B cell (primary cell): Measurements from ENCODE around the gene NTRK3. TPM values are rescaled to one million over a fixed set of nuclear protein-coding genes. Genes with fewer than 3 reads are reported as not detected.

Experiments
- ATAC-seq: fragments of 200-7000 bp; cut with Tn5 transposase; one replicate; pipeline ENCODE4 v1.10.0; 2021; ENCODE audit warnings: low read depth, mild to moderate bottlenecking, moderate number of reproducible peaks, moderate library complexity
- CTCF ChIA-PET: fragments of 350-600 bp; sonication (Branson Sonifier 250); formaldehyde crosslinking; loops from one replicate; lab custom pipeline; 2021; ENCODE audit warnings: antibody characterized with exemption, inconsistent platforms; lab: Charles Lee
- POLR2A ChIA-PET: fragments of 350-600 bp; sonication (Branson Sonifier 250); formaldehyde crosslinking; loops from one replicate; lab custom pipeline; 2021; ENCODE audit warnings: antibody characterized with exemption; lab: Charles Lee
- DNase-seq: peaks from one replicate; pipeline ENCODE4 v3.0.0; 2013
- H2AFZ ChIP-seq: 2 replicates; pipeline ENCODE4 v1.6.1; 2012; ENCODE audit warnings: mild to moderate bottlenecking, low read depth, low read length; ENCODE audit not compliant: insufficient read depth, poor library complexity, severe bottlenecking
- H3K27ac ChIP-seq, 2 donors: 1 replicate in 1 of 2; 2 replicates in 1 of 2; pipeline ENCODE4 v1.5.1; 2012 to 2013; ENCODE audit warnings: low read length in 2 of 2, mild to moderate bottlenecking in 2 of 2, moderate library complexity in 1 of 2
- H3K27me3 ChIP-seq, 4 experiments: fragments of 200-600 bp in 1 of 4; sonication (generic) in 1 of 4; replicated peaks in 1 of 4; 1 replicate in 2 of 4; 2 replicates in 2 of 4; pipeline versions ENCODE4 v1.6.1 to v1.7.0; 2013 to 2016; ENCODE audit warnings: low read length in 3 of 4, mild to moderate bottlenecking in 2 of 4, mixed read lengths in 1 of 4, moderate library complexity in 1 of 4; ENCODE audit not compliant: insufficient read depth in 4 of 4, control insufficient read depth in 3 of 4; ENCODE audit errors: control extremely low read depth in 1 of 4
- H3K36me3 ChIP-seq, 2 experiments: replicated peaks in 1 of 2; 1 replicate in 1 of 2; 2 replicates in 1 of 2; pipeline versions ENCODE4 v1.6.1 to v1.7.1; 2013; ENCODE audit warnings: low read length in 1 of 2; ENCODE audit not compliant: insufficient read depth in 2 of 2, control insufficient read depth in 1 of 2; ENCODE audit errors: control extremely low read depth in 1 of 2, extremely low read depth in 1 of 2
- H3K4me1 ChIP-seq, 2 donors: fragments of 200-600 bp in 1 of 2; sonication (generic) in 1 of 2; 1 replicate in 1 of 2; 2 replicates in 1 of 2; pipeline versions ENCODE4 v1.5.1 to v1.6.1; 2013 to 2017; ENCODE audit warnings: low read length in 2 of 2; ENCODE audit not compliant: control insufficient read depth in 2 of 2, insufficient read depth in 2 of 2
- H3K4me2 ChIP-seq: replicated peaks from 2 replicates; pipeline ENCODE3; 2012; ENCODE audit warnings: mild to moderate bottlenecking, low read depth, low read length; ENCODE audit not compliant: poor library complexity, severe bottlenecking
- H3K4me3 ChIP-seq, 5 experiments: fragments of 200-600 bp in 1 of 5; sonication (generic) in 1 of 5; 1 replicate in 3 of 5; 2 replicates in 2 of 5; pipeline versions ENCODE4 v1.5.1 to v1.7.0; 2011 to 2016; ENCODE audit warnings: low read length in 4 of 5, mild to moderate bottlenecking in 4 of 5, low read depth in 2 of 5, control low read depth in 1 of 5, moderate library complexity in 1 of 5; ENCODE audit not compliant: insufficient read depth in 1 of 5; ENCODE audit errors: control extremely low read depth in 1 of 5, extremely low read depth in 1 of 5
- H3K79me2 ChIP-seq: fragments of 200-600 bp; sonication (generic); one replicate; pipeline ENCODE4 v1.6.0; 2016; ENCODE audit warnings: low read length; ENCODE audit not compliant: control insufficient read depth, insufficient read depth
- H3K9ac ChIP-seq: fragments of 200-600 bp; sonication (generic); 2 replicates; pipeline ENCODE4 v1.6.1; 2017; ENCODE audit warnings: mild to moderate bottlenecking, low read length, moderate library complexity
- H3K9me3 ChIP-seq, 3 donors: one replicate each; pipeline versions ENCODE4 v1.6.1 to v1.7.1; 2013; ENCODE audit warnings: low read length in 2 of 3; ENCODE audit not compliant: control insufficient read depth in 2 of 3, insufficient read depth in 1 of 3; ENCODE audit errors: control extremely low read depth in 1 of 3
- H4K20me1 ChIP-seq: 2 replicates; pipeline ENCODE4 v1.6.0; 2012; ENCODE audit warnings: mild to moderate bottlenecking, low read length; ENCODE audit not compliant: insufficient read depth, control insufficient read depth, poor library complexity, severe bottlenecking
- H3K27ac Mint-ChIP-seq: one replicate; pipeline ENCODE4 v1.8.0; 2021; ENCODE audit warnings: mixed read lengths
- H3K27me3 Mint-ChIP-seq: one replicate; pipeline ENCODE4 v1.8.0; 2021; ENCODE audit warnings: mixed read lengths
- H3K4me1 Mint-ChIP-seq: one replicate; pipeline ENCODE4 v1.8.0; 2021; ENCODE audit warnings: mixed read lengths
- H3K4me3 Mint-ChIP-seq: one replicate; pipeline ENCODE4 v1.8.0; 2021; ENCODE audit warnings: mixed read lengths
- H3K9me3 Mint-ChIP-seq: one replicate; pipeline ENCODE4 v1.8.0; 2022; ENCODE audit warnings: mixed read lengths; ENCODE audit not compliant: insufficient read depth
- CTCF ChIP-seq: fragments of 200-600 bp; IDR thresholded peaks from one replicate; pipeline ENCODE4 v1.8.0; 2022; ENCODE audit warnings: antibody characterized with exemption, mild to moderate bottlenecking
- EZH2 ChIP-seq: IDR thresholded peaks from 2 replicates; pipeline ENCODE4 v1.6.1; 2012; ENCODE audit warnings: borderline replicate concordance, low read depth, mild to moderate bottlenecking, moderate library complexity, low read length; ENCODE audit not compliant: insufficient read depth, poor library complexity, severe bottlenecking
- WGBS: methylation state at CpG from one replicate; pipeline ENCODE4 v1.1.5; 2013; ENCODE audit warnings: missing lambda C conversion rate; ENCODE audit not compliant: insufficient coverage; 5-methylcytosine and 5-hydroxymethylcytosine counted together
- intact Hi-C: fragments of 100-400 bp; cut with micrococcal nuclease; formaldehyde crosslinking; loops from one replicate; pipeline ENCODE4 v1.10.0; 2022
- polyA plus RNA-seq: library from polyadenylated mRNA; depleted of rRNA; stranded (reverse); fragments of >200 nt; gene quantifications from 2 replicates; pipeline ENCODE4 v1.2.3, GENCODE V29; 2012
- total RNA-seq, 2 donors: library from RNA; stranded (reverse); fragments of 120-200 nt in 1 of 2; gene quantifications; 1 replicate in 1 of 2; 2 replicates in 1 of 2; pipeline versions ENCODE4 v1.2.3 to v1.2.4, GENCODE V29; 2013 to 2022

Gene NTRK3
- total and polyA plus RNA-seq, 2 donors (not counting 1 experiment from before 2014, with no cell fraction given): not detected

- DNase-seq (no peak), ATAC-seq (no peak)
- Mint-ChIP-seq H3K4me1 (no peaks in the 10 kb centered on the region), H3K27ac (no peak overlapping the region), H3K27me3 (peaks cover 13% of the 10 kb centered on the region), H3K4me3 (no peak overlapping the region), H3K9me3 (no peaks in the 10 kb centered on the region)
- Histone ChIP-seq H3K4me1 (no peaks in the 10 kb centered on the region), H3K27me3 (no peaks in the 10 kb centered on the region), H3K36me3 (no peaks in the 10 kb centered on the region), H3K9me3 (no peaks in the 10 kb centered on the region), H3K4me3 (no peak overlapping the region), H2AFZ (no peak overlapping the region), H3K9ac (no peak overlapping the region), H4K20me1 (no peaks in the 10 kb centered on the region), H3K4me2 (no peak overlapping the region), H3K79me2 (no peaks in the 10 kb centered on the region), H3K27ac (no peak overlapping the region)
- intact Hi-C loops: no loop called here
- WGBS: 68% methylated on average over 3 of the region's 3 CpGs
- ChIA-PET CTCF (no interaction called here), POLR2A (no interaction called here)
- no peak for TF ChIP-seq CTCF
- TF ChIP-seq EZH2: no peak
These were observed 71.0 kb downstream of the NTRK3 start for GRCh38 chr15:88185584-88185983.

GRCh38 chr15:88181613-88182012 is 74.9 kb downstream of the NTRK3 start:
- Histone ChIP-seq H3K4me1 (peaks cover 16 to 18% of the 10 kb centered on the region in 2 donors), H3K27me3 (peaks cover 0 to 3% (median 0%) of the 10 kb centered on the region in 4 experiments), H3K27ac (no peak overlapping the region), H4K20me1 (no peaks in the 10 kb centered on the region), H3K36me3 (no peaks in the 10 kb centered on the region), H2AFZ (no peak overlapping the region), H3K9me3 (no peaks in the 10 kb centered on the region), H3K9ac (no peak overlapping the region), H3K4me2 (no peak overlapping the region), H3K4me3 (no peak overlapping the region), H3K79me2 (no peaks in the 10 kb centered on the region)
- 78% methylated on average over 4 of the region's 6 CpGs for WGBS
- CTCF ChIA-PET: interaction anchor here (0.5 kb wide), 1 partner anchor 183 kb away, joined by 3 read pairs; no protein-coding TSS in a partner anchor
- H3K9me3 Mint-ChIP-seq: no peaks in the 10 kb centered on the region
- DNase-seq: no peak
- intact Hi-C loops: no loop called here
- POLR2A ChIA-PET: no interaction called here
- no peak overlapping the region for H3K4me3 Mint-ChIP-seq
- TF ChIP-seq CTCF (no peak), EZH2 (no peak)
- H3K27ac Mint-ChIP-seq: no peak overlapping the region
- ATAC-seq: no peak
- peaks cover 9% of the 10 kb centered on the region for H3K27me3 Mint-ChIP-seq
- H3K4me1 Mint-ChIP-seq: peaks cover 24% of the 10 kb centered on the region
